Sciatic nerve (tissue), 2 donors: Measurements from ENCODE around the gene SIPA1L3. TPM values are rescaled to one million over a fixed set of nuclear protein-coding genes. Genes with fewer than 3 reads are reported as not detected.

Source experiments
- ATAC-seq: fragments of 200-7000 bp; cut with Tn5 transposase; one replicate; pipeline ENCODE4 v1.9.1; 2020; ENCODE audit warnings: mild to moderate bottlenecking, moderate library complexity
- DNase-seq: peaks from one replicate; pipeline ENCODE4 v3.0.0-alpha.2; 2020; ENCODE audit warnings: low spot score
- intact Hi-C: fragments of 100-400 bp; cut with DNase I; formaldehyde crosslinking; loops from one replicate; pipeline ENCODE4 v1.14.2; 2022
- total RNA-seq: library from RNA; stranded (reverse); fragmentation: NEBNext Ultra II Directional; extraction: Animal tissue kit (Norgen Biotek cat#: 25700); gene quantifications from one replicate; pipeline ENCODE4 v1.2.1, GENCODE V29; 2021
- donor health status: DM: no; HTN: no; CAD: no.
- donor health status: DM: no; HTN: no; CAD: no.

Gene SIPA1L3
- total RNA-seq, 1 donor from 2014 or later: 26.1 TPM

DNA sequence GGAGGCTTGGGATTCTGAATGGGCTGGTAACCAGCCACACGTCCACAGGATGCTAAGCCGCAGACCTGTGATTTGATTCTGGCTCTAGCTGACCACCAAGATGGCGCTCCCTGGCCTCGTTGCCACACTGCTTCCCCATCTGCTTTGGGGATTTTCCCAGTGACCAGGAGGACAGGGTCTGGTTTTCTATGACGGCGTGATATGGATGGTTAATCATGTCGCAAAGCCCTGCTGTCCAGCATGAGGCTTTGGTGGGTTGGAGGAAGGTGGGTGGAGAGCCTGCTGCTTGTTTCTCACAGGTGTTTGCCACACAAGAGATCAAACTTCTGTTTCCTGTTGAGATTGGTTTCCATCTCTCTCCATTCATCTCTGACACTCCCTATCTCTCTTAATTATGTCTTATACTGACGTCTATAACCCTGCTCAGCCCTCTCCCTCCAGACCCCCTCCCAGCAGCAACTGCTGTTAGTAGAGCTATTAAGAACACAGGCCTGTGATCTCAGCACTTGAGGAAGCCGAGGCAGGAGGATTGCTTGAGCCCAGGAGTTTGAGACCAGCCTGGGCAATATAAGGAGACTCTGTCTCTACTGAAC, 102.7 kb downstream of the SIPA1L3 start:
- no peak for DNase-seq
- intact Hi-C loops: loop anchor here (5.0 kb wide), 1 partner anchor 708 kb away; no protein-coding TSS in a partner anchor
- no peak for ATAC-seq

DNA sequence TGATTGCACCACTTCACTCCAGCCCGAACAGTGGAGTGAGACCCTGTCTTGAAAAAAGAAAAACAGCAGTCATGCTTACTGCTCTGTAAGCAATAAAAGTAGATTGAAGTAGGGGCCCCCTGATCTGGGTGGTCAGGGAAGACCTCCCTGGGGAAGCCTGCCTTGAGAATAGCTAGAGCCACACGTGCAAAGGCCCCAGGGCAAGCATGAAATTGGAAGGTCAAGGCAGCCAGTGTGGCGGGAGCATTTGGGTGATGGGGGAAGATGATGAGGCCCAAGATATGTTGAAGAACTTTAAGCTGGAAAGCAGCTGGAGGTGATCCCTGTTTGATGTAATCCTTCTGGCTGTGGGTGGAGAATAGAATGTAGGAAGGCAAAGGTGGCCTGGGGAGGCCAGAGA, 104.4 kb downstream of the SIPA1L3 start:
- intact Hi-C loops: loop anchor here (5.0 kb wide), 1 partner anchor 706 kb away; no protein-coding TSS in a partner anchor
- no peak for ATAC-seq
- DNase-seq: no peak

DNA sequence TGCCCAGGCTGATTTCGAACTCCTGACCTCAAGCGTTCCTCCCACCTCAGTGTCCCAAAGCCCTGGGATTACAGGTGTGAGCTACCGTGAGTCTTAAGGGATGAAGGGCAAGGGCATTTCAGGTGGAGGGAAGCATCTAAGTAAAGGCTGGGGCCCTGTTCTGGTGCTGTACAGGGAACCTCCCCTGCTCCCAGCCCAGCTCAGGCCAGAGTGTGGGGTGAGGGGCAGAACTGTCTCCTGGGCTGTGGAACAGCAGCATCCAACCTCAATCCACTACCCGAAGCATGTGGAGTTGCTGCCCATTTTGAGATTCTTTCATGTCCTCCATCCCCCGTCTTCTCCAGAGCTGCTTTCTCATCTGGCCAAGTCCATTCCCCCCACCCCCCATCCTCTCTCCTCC, 105.3 kb downstream of the SIPA1L3 start:
- ATAC-seq (no peak), DNase-seq (no peak)
- intact Hi-C loops: loop anchor here (5.0 kb wide), 1 partner anchor 705 kb away; no protein-coding TSS in a partner anchor

DNA sequence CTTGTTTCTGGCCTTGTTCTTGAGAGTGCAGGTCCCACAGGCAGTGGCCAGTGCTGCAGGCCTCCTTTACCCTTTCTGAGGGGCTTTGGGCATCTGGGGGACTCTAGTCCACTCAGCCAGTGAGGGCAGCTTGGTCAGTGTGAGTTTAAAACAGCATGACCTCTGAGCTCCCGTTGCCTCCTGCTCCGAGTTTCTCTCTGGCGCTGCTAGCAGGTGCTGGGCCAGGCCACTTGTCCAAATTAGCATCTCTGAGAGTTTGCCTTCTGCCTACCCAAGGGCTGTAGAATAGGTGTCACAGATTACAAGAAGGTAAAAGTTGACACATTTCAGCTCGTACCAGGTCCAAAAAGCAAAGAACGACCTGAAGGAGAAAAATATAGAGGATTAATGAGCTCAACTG, 105.9 kb downstream of the SIPA1L3 start:
- intact Hi-C loops: loop anchor here (5.0 kb wide), 1 partner anchor 704 kb away; no protein-coding TSS in a partner anchor
- no peak for ATAC-seq

DNA sequence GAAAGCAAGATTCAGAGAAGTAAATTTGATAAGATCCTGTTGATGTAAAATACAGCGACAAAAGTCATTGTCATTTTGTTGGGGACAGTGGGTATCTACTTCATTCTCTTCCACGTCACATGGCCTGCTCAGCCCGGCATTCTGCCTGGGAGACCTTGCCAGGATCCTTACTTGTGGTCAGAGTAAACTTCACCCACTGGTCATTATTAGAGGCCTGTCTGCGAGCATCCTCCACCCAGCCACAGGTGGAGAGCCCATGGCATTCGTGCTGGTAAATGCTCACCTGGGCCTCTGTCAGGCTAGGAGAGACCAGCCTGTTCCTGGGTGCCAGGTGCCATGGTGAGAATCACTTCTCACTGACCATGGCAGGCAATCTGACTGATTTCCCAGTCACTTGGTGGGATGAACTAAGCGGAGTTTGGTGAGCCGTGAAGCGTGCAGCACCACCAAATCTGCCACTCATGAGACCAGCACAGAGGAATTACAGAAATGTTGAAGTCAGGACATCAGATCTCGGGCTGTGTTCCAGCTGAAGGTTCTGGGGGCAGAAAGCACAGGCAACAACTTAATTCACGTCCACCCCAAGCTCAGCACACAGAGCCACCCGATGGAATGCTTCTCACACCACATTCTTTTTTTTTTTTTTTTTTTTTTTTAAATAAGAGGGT, 107.0 kb downstream of the SIPA1L3 start:
- intact Hi-C loops: loop anchor here (5.0 kb wide), 1 partner anchor 703 kb away; no protein-coding TSS in a partner anchor
- DNase-seq (no peak), ATAC-seq (no peak)

More for the DNA sequence above, 105.9 kb downstream of the SIPA1L3 start:
- no peak for DNase-seq

DNA sequence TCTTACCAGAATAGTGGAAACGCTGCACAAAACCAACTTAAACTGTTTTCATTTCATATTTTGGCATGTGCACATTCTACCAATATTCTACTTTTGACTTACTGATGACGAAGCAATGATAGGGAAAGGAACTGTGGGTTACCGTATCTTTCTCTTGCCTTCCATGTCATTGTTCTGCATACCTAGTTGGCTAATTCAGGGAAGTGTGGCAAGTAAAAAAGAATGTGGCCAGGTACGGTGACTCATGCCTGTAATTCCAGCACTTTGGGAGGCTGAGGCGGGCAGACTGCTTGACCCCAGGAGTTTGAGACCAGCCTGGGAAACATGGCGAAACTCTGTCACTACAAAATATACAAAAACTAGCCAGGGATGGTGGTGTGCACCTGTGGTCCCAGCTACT, 108.2 kb downstream of the SIPA1L3 start:
- intact Hi-C loops: no loop called here
- ATAC-seq: no peak

DNA sequence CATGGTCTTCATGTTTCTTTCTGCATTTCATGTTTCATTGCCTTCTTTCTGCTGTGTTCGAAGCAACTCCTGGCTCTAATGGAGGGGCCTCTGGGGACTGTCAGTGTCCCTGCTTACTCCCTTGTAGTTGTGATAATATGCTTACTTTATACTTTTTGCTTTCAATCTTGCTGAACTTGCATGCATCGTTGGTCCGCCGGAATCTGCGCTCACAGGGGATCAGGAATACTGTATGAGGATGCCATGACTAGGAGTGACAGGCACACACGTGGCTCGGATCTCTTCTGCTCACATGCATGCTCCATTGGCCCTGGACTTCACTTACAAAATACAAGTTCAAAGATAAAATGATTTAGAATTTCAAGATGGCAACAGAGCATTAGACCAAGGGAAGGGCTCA, 108.8 kb downstream of the SIPA1L3 start:
- no peak for DNase-seq
- ATAC-seq: no peak
- intact Hi-C loops: no loop called here

More for the DNA sequence above, 108.2 kb downstream of the SIPA1L3 start:
- no peak for DNase-seq

DNA sequence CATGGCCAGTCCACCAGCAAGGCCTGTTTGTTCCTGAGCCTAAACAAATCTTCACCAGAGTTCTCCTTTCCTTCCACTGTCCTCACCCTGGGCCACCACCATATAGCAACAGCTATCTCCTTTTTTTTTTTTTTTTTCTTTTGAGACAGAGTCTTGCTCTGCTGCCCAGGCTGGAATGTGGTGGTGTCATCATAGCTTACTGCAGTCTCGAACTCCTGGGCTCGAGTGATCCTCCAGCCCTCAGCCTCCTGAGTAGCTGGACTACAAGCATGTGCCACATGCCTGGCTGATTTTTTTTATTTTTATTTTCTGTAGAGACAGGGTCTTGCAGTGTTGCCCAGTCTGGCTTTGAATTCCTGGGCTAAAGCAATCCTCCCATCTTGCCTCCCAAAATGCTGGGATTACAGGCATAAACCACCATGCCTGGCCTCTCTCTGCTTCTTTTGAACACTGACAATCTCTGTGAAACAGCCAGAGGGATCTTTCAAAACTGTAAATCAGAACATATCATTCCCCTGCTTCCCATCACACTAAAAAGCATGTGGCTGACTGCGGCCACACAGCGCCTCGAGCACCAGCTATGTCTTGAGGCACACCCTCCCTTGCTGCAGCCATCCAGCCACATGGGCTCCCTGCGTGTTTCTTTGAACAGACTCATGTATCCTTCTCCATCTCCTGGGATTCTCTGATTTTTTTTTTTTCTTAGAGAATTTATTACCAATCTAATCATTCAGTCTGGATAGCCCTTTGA, 110.6 kb downstream of the SIPA1L3 start:
- no peak for DNase-seq
- intact Hi-C loops: no loop called here
- no peak for ATAC-seq

DNA sequence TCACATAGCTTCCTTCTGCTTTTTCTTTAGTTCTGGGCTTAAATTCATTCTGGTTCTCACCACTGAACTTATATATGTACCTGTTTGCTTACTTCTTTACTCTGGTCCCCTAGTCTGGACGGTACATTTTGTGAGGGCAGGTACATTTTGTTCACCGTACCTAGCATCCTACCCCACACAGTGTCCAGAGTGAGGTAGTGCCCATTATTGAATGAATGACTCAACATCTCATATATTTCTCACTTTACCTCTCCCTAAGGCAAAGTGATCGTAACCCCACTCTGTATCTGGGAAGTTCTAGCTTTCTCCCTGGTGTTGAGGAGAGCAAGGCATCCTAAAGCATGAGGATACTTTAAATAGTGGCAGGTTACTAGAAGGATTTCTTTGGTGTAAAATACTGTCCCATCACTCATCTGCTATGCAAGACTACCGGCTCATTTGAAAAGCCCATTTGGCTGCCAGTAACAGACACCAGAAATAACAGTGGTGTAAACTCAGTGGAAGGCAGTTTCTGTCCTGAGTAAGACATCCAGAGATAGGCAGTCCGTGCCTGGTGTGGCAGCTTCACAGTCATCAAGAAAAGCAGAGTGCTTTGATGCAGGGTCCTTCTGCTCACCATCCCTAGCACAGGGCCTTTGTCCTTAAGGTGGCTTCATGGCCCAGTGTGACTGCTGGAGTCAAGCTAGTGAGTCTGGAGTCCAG, 111.8 kb downstream of the SIPA1L3 start:
- ATAC-seq: no peak
- DNase-seq: no peak
- intact Hi-C loops: no loop called here

DNA sequence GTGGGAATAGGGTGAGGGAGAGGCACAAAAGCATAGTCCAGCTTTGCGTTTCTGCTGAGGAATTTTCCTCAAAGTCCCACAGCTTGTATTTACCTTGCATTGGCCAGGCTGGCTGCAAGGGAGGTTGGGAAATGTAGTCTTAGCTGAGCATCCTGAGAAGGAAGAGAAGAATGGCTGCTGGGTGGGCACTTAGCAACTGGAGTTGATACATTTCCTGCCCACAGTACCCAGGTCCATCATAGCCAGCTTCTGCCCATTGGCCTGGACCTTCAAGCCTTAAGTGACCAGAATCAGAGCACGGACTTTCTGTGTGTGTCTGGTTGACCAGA, 112.4 kb downstream of the SIPA1L3 start:
- intact Hi-C loops: no loop called here
- DNase-seq: no peak
- no peak for ATAC-seq

DNA sequence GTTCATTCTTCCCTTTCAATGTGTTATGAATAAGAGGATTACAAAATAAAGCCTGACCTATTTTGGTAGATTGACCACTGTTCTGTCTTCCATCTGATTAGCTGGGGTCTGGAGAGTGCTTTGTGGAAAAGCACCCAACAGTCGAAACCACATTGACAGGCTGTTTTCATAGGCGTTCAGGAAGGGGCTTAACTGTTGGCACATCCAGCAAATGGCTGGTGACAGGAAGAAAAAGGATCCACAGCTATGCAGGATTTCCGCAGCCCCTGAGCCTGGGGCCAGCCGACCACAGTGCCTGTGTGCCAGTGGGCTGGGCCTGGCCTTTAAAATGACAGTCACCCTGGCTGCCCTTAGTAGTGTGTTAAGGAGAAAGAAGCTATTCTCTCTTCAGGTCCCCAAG, 113.3 kb downstream of the SIPA1L3 start:
- ATAC-seq: no peak
- DNase-seq: no peak
- intact Hi-C loops: no loop called here

DNA sequence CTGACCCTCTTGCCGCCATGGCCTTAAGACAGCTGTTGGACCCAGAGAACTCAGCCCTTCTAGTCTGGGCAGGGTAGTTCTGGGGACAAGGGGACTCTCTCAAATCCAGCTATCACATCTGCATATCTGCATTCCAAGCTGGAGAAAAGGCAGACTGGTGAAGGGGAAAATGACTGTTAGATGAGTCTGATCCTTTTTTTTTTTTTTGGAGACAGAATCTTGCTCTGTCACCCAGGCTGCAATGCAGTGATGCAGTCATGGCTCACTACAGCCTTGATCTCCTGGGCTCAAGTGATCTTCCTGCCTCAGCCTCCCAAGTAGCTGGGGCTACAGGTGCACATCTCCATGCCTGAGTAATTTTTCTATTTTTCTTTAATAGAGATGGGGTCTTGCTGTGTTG, 114.3 kb downstream of the SIPA1L3 start:
- no peak for ATAC-seq
- intact Hi-C loops: no loop called here
- DNase-seq: no peak

DNA sequence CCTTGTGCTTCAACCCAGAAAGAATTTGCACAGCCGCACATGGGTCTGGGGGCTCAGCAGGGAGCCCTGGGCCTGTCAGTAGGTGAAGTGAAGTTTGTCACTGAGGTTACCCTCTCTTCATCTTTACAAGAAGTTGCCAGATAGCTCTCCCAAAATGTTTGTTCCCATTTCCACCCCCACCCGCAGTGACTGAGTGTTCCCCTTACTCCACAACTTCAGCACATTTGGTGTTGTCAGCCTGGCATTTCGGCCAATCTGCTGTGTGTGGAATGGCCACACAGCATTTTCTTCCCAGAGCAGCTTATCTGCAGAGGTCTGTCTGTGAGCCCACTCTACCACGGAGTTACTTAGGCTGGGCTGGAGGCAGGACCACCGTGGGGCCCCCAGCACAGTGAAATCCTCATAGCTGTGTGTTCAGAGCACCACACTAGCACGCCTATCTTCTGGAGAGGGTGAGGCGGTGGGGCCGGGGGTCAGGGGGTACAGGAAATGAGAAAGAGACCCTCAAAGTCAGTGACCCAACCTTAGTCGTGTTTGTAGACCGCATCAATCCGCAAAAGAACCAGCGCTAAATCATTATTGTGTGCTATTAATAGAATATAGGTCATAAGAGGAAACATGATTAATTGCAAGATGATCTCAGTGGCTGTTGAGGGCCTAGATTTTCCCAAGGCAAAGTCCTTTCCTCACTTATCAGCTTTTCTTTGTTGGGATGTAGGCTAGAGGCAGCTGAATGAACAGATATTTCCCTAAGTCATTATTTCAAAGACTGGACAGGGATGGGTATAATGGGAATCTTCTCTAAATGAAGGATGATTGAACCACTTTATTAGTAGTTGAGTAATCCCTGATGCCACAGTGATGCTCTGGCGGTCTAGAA, 116.0 kb downstream of the SIPA1L3 start:
- DNase-seq: no peak
- intact Hi-C loops: no loop called here

DNA sequence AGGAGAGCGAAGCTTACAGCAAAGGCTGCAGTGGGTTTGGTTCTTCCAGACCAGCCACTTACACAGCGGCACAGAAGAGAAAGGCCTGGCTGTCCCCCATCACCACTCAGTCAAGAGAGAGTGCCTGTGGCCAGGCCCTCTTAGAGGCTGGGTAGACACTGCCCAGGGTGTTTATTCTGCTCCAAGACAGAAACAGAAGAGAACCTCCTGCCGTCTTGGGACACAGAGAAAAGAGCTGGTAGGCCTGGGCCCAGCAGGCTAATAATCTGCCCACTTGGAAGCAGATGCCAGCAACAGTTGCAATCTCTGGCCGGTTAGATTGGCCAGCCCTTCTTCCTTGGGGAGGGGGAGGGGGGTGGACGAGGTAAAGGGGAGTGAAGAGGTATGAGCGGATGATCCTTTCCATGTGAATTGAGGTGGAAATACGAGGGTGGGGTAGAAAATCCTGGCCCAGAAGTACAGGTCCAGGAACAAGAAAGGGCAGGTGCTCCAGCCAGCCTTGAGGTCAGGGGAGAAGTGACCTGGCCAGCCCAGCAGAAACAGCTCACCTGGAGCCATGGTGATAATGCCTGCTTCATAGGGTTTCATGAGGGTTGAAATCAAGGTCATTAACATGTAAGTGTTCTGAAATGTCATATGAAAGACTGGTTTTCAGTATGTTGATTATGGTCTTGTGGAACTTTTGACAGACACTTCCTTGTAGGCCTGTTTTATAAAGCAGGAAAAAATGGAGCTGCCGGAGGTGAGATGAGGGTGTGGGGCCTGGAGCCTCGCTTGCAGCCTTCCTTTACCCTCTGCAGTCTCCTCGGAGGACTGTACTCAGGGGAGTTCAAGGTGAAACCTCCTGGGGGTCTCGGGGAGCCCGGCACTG, 116.9 kb downstream of the SIPA1L3 start:
- intact Hi-C loops: no loop called here
- DNase-seq (no peak), ATAC-seq (no peak)

More for the DNA sequence above, 116.0 kb downstream of the SIPA1L3 start:
- ATAC-seq: no peak

DNA sequence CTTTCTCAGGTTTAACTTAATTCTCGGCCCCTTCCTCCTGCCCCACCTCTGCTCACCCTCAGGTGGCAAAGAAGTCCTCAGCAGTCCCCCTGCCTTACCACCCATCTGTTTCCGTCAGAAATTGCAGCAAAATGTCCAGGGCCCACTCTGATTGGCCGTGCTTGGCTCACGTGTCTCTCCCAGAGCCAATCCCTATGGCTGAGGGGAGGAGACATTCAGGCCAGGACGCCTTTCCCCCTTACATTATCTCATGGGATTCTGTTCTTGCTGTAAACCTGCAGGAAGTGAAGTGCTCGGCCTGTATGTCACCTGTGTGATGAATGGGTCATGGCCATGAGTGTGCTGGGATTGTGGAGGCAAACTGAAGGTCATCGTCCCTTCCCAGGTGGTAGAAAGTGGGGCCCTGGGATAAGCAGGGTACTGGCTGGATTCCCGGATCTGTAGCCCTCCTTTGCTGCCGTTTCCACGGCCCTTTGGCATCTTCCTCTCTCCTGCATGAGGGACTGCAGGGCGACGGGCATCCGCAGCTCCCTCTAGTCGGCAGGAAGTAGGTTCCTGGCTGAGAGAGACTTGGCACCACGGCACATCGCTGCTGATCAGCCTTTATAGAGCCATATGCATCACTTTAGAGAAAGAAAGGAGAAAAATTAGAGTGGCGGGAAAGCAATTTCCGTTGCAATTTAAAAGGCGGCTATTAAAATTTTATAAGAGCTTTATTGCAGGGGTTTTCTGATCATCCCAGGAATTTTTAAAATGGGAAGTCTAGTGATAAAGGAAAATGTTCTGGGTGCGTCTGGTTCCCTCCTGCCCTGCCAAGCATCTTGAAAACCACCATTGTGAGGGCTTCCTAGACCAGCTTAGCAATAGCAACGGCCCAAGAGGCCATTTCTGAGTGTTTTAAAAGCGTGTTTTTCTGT, 118.2 kb downstream of the SIPA1L3 start:
- ATAC-seq (no peak), DNase-seq (no peak)
- intact Hi-C loops: no loop called here

DNA sequence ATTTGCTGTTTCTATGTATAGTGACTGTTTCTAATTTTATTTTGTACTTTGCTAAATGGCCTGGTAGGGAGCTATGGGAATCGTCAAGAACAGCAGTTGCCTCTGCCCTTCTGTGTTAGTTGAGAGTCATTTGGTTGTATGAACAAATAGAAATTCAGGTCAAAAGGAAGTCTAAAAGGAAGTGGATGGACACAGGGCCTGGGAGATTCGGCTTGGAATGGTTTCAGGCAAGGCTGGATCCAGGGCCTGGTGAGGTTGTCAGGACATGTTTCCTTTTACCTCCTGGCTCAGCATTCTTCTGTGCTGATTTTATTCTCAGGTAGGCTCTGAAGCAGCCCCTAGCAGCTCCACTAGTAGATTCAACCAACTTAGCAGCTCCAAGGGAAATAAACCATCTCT, 118.9 kb downstream of the SIPA1L3 start:
- intact Hi-C loops: no loop called here
- DNase-seq: no peak
- no peak for ATAC-seq
